Cardiac muscle cell (in vitro differentiated cells and primary cell): Measurements from ENCODE around the gene MARCHF10. TPM values are rescaled to one million over a fixed set of nuclear protein-coding genes. Genes with fewer than 3 reads are reported as not detected.

Experiments used
- DNase-seq, 2 donors: peaks; one replicate each; pipeline versions ENCODE4 v3.0.0 to v3.0.0-alpha.2; 2010 to 2017; ENCODE audit warnings: low read depth in 1 of 2, low spot score in 1 of 2
- H3K27ac ChIP-seq: fragments of 200-600 bp; sonication (generic); 2 replicates; pipeline ENCODE4 v1.5.1; 2016
- H3K27me3 ChIP-seq: fragments of 200-600 bp; sonication (generic); 2 replicates; pipeline ENCODE4 v1.6.0; 2016; ENCODE audit warnings: control low read depth
- H3K36me3 ChIP-seq: fragments of 200-600 bp; sonication (generic); 2 replicates; pipeline ENCODE4 v1.5.1; 2016; ENCODE audit warnings: control low read depth
- H3K4me1 ChIP-seq: fragments of 200-600 bp; sonication (generic); 2 replicates; pipeline ENCODE4 v1.8.1; 2017; ENCODE audit warnings: low read depth, mild to moderate bottlenecking, mixed run types
- H3K4me3 ChIP-seq: fragments of 200-600 bp; sonication (generic); 2 replicates; pipeline ENCODE4 v1.5.1; 2016; ENCODE audit warnings: mild to moderate bottlenecking
- H3K9me3 ChIP-seq: fragments of 200-600 bp; sonication (generic); 2 replicates; pipeline ENCODE4 v1.5.1; 2017; ENCODE audit warnings: low read depth, mild to moderate bottlenecking, control low read depth
- CTCF ChIP-seq: IDR thresholded peaks from 2 replicates; pipeline ENCODE4 v1.5.1; 2012; ENCODE audit warnings: low read depth, mild to moderate bottlenecking, low read length
- polyA plus RNA-seq: library from polyadenylated mRNA; unstranded; fragments of >200 nt; fragmentation: Nextera tagmentation; extraction: Ambion mirVana; gene quantifications from 2 replicates; pipeline ENCODE4 v1.2.1, GENCODE V29; 2016
- total RNA-seq: library from RNA; depleted of rRNA; stranded (reverse); fragments of >200 nt; gene quantifications from 2 replicates; pipeline ENCODE4 v1.2.3, GENCODE V29; 2016

MARCHF10 gene
- total and polyA plus RNA-seq, 2 experiments from 2014 or later, result 0.77 to 1.1 TPM

GRCh38 chr17:62797959-62798358 lies 10.2 kb downstream of the MARCHF10 start:
- Histone ChIP-seq H3K36me3 (no peaks in the 10 kb centered on the region), H3K4me3 (no peak overlapping the region), H3K27ac (no peak overlapping the region), H3K27me3 (no peaks in the 10 kb centered on the region), H3K4me1 (peaks cover 3% of the 10 kb centered on the region), H3K9me3 (no peaks in the 10 kb centered on the region)
- no peak for TF ChIP-seq CTCF
- no peak for DNase-seq

- no peak overlapping the region for H3K4me3 ChIP-seq
- no peaks in the 10 kb centered on the region for H3K36me3 ChIP-seq
- H3K4me1 ChIP-seq, result peaks cover 13% of the 10 kb centered on the region
- H3K27me3 ChIP-seq, result no peaks in the 10 kb centered on the region
- TF ChIP-seq CTCF, result no peak
- DNase-seq, result no peak
- H3K9me3 ChIP-seq, result no peaks in the 10 kb centered on the region
- H3K27ac ChIP-seq, result no peak overlapping the region
Measured at GRCh38 chr17:62796291-62796690, 11.8 kb downstream of the MARCHF10 start.

GRCh38 chr17:62794666-62794971 lies 13.5 kb downstream of the MARCHF10 start:
- Histone ChIP-seq H3K27me3 (no peaks in the 10 kb centered on the region), H3K4me3 (no peak overlapping the region), H3K9me3 (no peaks in the 10 kb centered on the region), H3K4me1 (peaks cover 11% of the 10 kb centered on the region), H3K36me3 (no peaks in the 10 kb centered on the region), H3K27ac (no peak overlapping the region)
- TF ChIP-seq CTCF, result no peak
- no peak for DNase-seq

GRCh38 chr17:62793919-62794665 lies 14.0 kb downstream of the MARCHF10 start:
- H3K36me3 ChIP-seq, result no peaks in the 10 kb centered on the region
- DNase-seq, result no peak
- no peak for TF ChIP-seq CTCF

GRCh38 chr17:62792447-62792800 lies 15.7 kb downstream of the MARCHF10 start:
- Histone ChIP-seq H3K27ac (no peak overlapping the region), H3K4me1 (peaks cover 11% of the 10 kb centered on the region), H3K9me3 (no peaks in the 10 kb centered on the region), H3K36me3 (no peaks in the 10 kb centered on the region), H3K27me3 (no peaks in the 10 kb centered on the region), H3K4me3 (no peak overlapping the region)
- TF ChIP-seq CTCF, result no peak
- DNase-seq, result no peak

More at GRCh38 chr17:62793919-62794665, 14.0 kb downstream of the MARCHF10 start:
- Histone ChIP-seq H3K27ac (no peak overlapping the region), H3K4me1 (peaks cover 11% of the 10 kb centered on the region), H3K27me3 (no peaks in the 10 kb centered on the region), H3K9me3 (no peaks in the 10 kb centered on the region), H3K4me3 (no peak overlapping the region)
